ENCODE measurements around the gene POU3F1.

Gene POU3F1

GRCh38 chr1:38061290-38061689 is 14.7 kb upstream of the POU3F1 start:
- Histone ChIP-seq H3K4me3 (ENCODE audit: low read depth, low read length) (no peak overlapping the region), H2AFZ (ENCODE audit: low read length, unreplicated experiment) (no peak overlapping the region), H3K79me2 (ENCODE audit: control insufficient read depth, insufficient read depth, low read length, unreplicated experiment) (no peaks in the 10 kb centered on the region), H3K36me3 (ENCODE audit: insufficient read depth, low read length) (no peaks in the 10 kb centered on the region), H3K27me3 (ENCODE audit: insufficient read depth, low read length) (no peaks in the 10 kb centered on the region), H3K27ac (ENCODE audit: low read depth, low read length) (no peak overlapping the region), H3K4me1 (ENCODE audit: control insufficient read depth, insufficient read depth, low read length, unreplicated experiment) (peaks cover 12% of the 10 kb centered on the region)

- Histone ChIP-seq H2AFZ (ENCODE audit: low read length, unreplicated experiment) (no peak overlapping the region), H3K4me1 (ENCODE audit: control insufficient read depth, insufficient read depth, low read length, unreplicated experiment) (peaks cover 12% of the 10 kb centered on the region), H3K27ac (ENCODE audit: low read depth, low read length) (no peak overlapping the region), H3K27me3 (ENCODE audit: insufficient read depth, low read length) (0 out of 2 replicates have a peak, but pooled peaks cover 3% of the 10 kb centered on the region), H3K79me2 (ENCODE audit: control insufficient read depth, insufficient read depth, low read length, unreplicated experiment) (no peaks in the 10 kb centered on the region), H3K36me3 (ENCODE audit: insufficient read depth, low read length) (no peaks in the 10 kb centered on the region), H3K4me3 (ENCODE audit: low read depth, low read length) (no peak overlapping the region)
Measured at GRCh38 chr1:38060498-38060897, 13.9 kb upstream of the POU3F1 start.

GRCh38 chr1:38059635-38060250 is 13.2 kb upstream of the POU3F1 start:
- H3K27me3 ChIP-seq (ENCODE audit: insufficient read depth, low read length): 0 out of 2 replicates have a peak, but pooled peaks cover 7% of the 10 kb centered on the region
- H3K4me1 ChIP-seq (ENCODE audit: control insufficient read depth, insufficient read depth, low read length, unreplicated experiment): peaks cover 10% of the 10 kb centered on the region
- H3K27ac ChIP-seq (ENCODE audit: low read depth, low read length): no peak overlapping the region
- no peak overlapping the region for H2AFZ ChIP-seq (ENCODE audit: low read length, unreplicated experiment)
- H3K79me2 ChIP-seq (ENCODE audit: control insufficient read depth, insufficient read depth, low read length, unreplicated experiment): no peaks in the 10 kb centered on the region
- H3K36me3 ChIP-seq (ENCODE audit: insufficient read depth, low read length): no peaks in the 10 kb centered on the region
- no peak overlapping the region for H3K4me3 ChIP-seq (ENCODE audit: low read depth, low read length)

GRCh38 chr1:38055965-38056364 is 9.4 kb upstream of the POU3F1 start:
- Histone ChIP-seq H3K36me3 (ENCODE audit: insufficient read depth, low read length) (no peaks in the 10 kb centered on the region), H3K4me3 (ENCODE audit: low read depth, low read length) (no peak overlapping the region), H3K79me2 (ENCODE audit: control insufficient read depth, insufficient read depth, low read length, unreplicated experiment) (no peaks in the 10 kb centered on the region), H3K27ac (ENCODE audit: low read depth, low read length) (no peak overlapping the region), H3K27me3 (ENCODE audit: insufficient read depth, low read length) (peaks cover 32% of the 10 kb centered on the region), H3K4me1 (ENCODE audit: control insufficient read depth, insufficient read depth, low read length, unreplicated experiment) (no peaks in the 10 kb centered on the region), H2AFZ (ENCODE audit: low read length, unreplicated experiment) (no peak overlapping the region)

- no peak overlapping the region for H2AFZ ChIP-seq (ENCODE audit: low read length, unreplicated experiment)
- no peaks in the 10 kb centered on the region for H3K79me2 ChIP-seq (ENCODE audit: control insufficient read depth, insufficient read depth, low read length, unreplicated experiment)
- no peak overlapping the region for H3K4me3 ChIP-seq (ENCODE audit: low read depth, low read length)
- H3K27ac ChIP-seq (ENCODE audit: low read depth, low read length): no peak overlapping the region
- no peaks in the 10 kb centered on the region for H3K36me3 ChIP-seq (ENCODE audit: insufficient read depth, low read length)
- peaks cover 35% of the 10 kb centered on the region for H3K27me3 ChIP-seq (ENCODE audit: insufficient read depth, low read length)
- H3K4me1 ChIP-seq (ENCODE audit: control insufficient read depth, insufficient read depth, low read length, unreplicated experiment): no peaks in the 10 kb centered on the region
Measured at GRCh38 chr1:38055398-38055797, 8.8 kb upstream of the POU3F1 start.

GRCh38 chr1:38053416-38054091 is 7.0 kb upstream of the POU3F1 start:
- Histone ChIP-seq H3K4me1 (ENCODE audit: control insufficient read depth, insufficient read depth, low read length, unreplicated experiment) (no peaks in the 10 kb centered on the region), H2AFZ (ENCODE audit: low read length, unreplicated experiment) (no peak overlapping the region), H3K27me3 (ENCODE audit: insufficient read depth, low read length) (peaks cover 49% of the 10 kb centered on the region), H3K79me2 (ENCODE audit: control insufficient read depth, insufficient read depth, low read length, unreplicated experiment) (no peaks in the 10 kb centered on the region), H3K36me3 (ENCODE audit: insufficient read depth, low read length) (no peaks in the 10 kb centered on the region), H3K4me3 (ENCODE audit: low read depth, low read length) (no peak overlapping the region), H3K27ac (ENCODE audit: low read depth, low read length) (no peak overlapping the region)

GRCh38 chr1:38052750-38053415 is 6.3 kb upstream of the POU3F1 start:
- Histone ChIP-seq H3K36me3 (ENCODE audit: insufficient read depth, low read length) (no peaks in the 10 kb centered on the region), H3K4me1 (ENCODE audit: control insufficient read depth, insufficient read depth, low read length, unreplicated experiment) (no peaks in the 10 kb centered on the region), H3K27me3 (ENCODE audit: insufficient read depth, low read length) (peaks cover 56% of the 10 kb centered on the region), H2AFZ (ENCODE audit: low read length, unreplicated experiment) (no peak overlapping the region), H3K27ac (ENCODE audit: low read depth, low read length) (no peak overlapping the region), H3K79me2 (ENCODE audit: control insufficient read depth, insufficient read depth, low read length, unreplicated experiment) (no peaks in the 10 kb centered on the region), H3K4me3 (ENCODE audit: low read depth, low read length) (no peak overlapping the region)

GRCh38 chr1:38051079-38051543 is 4.5 kb upstream of the POU3F1 start:
- no peak overlapping the region for H2AFZ ChIP-seq (ENCODE audit: low read length, unreplicated experiment)

GRCh38 chr1:38050397-38051078 is 3.9 kb upstream of the POU3F1 start:
- no peaks in the 10 kb centered on the region for H3K36me3 ChIP-seq (ENCODE audit: insufficient read depth, low read length)
- H3K27ac ChIP-seq (ENCODE audit: low read depth, low read length): no peak overlapping the region
- peaks cover 64% of the 10 kb centered on the region for H3K27me3 ChIP-seq (ENCODE audit: insufficient read depth, low read length)
- no peaks in the 10 kb centered on the region for H3K4me1 ChIP-seq (ENCODE audit: control insufficient read depth, insufficient read depth, low read length, unreplicated experiment)
- no peak overlapping the region for H3K4me3 ChIP-seq (ENCODE audit: low read depth, low read length)
- H3K79me2 ChIP-seq (ENCODE audit: control insufficient read depth, insufficient read depth, low read length, unreplicated experiment): no peaks in the 10 kb centered on the region
- H2AFZ ChIP-seq (ENCODE audit: low read length, unreplicated experiment): no peak overlapping the region

More at GRCh38 chr1:38051079-38051543, 4.5 kb upstream of the POU3F1 start:
- peaks cover 63% of the 10 kb centered on the region for H3K27me3 ChIP-seq (ENCODE audit: insufficient read depth, low read length)
- H3K4me3 ChIP-seq (ENCODE audit: low read depth, low read length): no peak overlapping the region
- H3K27ac ChIP-seq (ENCODE audit: low read depth, low read length): no peak overlapping the region
- no peaks in the 10 kb centered on the region for H3K4me1 ChIP-seq (ENCODE audit: control insufficient read depth, insufficient read depth, low read length, unreplicated experiment)
- no peaks in the 10 kb centered on the region for H3K79me2 ChIP-seq (ENCODE audit: control insufficient read depth, insufficient read depth, low read length, unreplicated experiment)
- no peaks in the 10 kb centered on the region for H3K36me3 ChIP-seq (ENCODE audit: insufficient read depth, low read length)

GRCh38 chr1:38047603-38048141 is 1.1 kb upstream of the POU3F1 start:
- Histone ChIP-seq H3K27ac (ENCODE audit: low read depth, low read length) (no peak overlapping the region), H3K79me2 (ENCODE audit: control insufficient read depth, insufficient read depth, low read length, unreplicated experiment) (no peaks in the 10 kb centered on the region), H3K4me3 (ENCODE audit: low read depth, low read length) (peak overlapping the region; percentile 75), H3K27me3 (ENCODE audit: insufficient read depth, low read length) (peaks cover 71% of the 10 kb centered on the region), H3K36me3 (ENCODE audit: insufficient read depth, low read length) (no peaks in the 10 kb centered on the region), H2AFZ (ENCODE audit: low read length, unreplicated experiment) (peak overlapping the region; percentile 40), H3K4me1 (ENCODE audit: control insufficient read depth, insufficient read depth, low read length, unreplicated experiment) (no peaks in the 10 kb centered on the region)

All from ACC112 (cell line).